Caki2 (cell line): ENCODE data around the gene SRGAP1. TPM values are rescaled to one million over a fixed set of nuclear protein-coding genes. Genes with fewer than 3 reads are reported as not detected.

Experiments used
- DNase-seq: peaks from one replicate; pipeline ENCODE4 v3.0.0-alpha.2; 2015; ENCODE audit warnings: low read depth
- in situ Hi-C: cut with HindIII; loops from 2 replicates; pipeline ENCODE4 v1.10.0; 2016; ENCODE audit warnings: low sequenced_read_pairs, low pct_unique_long_range_greater_than_20kb, mixed read lengths
- total RNA-seq: library from RNA; depleted of rRNA; stranded (reverse); fragments of >200 nt; shearing (Covaris generic); gene quantifications from 2 replicates; pipeline ENCODE4 v1.2.3, GENCODE V29; 2014; ENCODE audit warnings: low replicate concordance

Gene SRGAP1
- total RNA-seq, 1 experiment from 2014 or later, result 30.0 TPM

DNA sequence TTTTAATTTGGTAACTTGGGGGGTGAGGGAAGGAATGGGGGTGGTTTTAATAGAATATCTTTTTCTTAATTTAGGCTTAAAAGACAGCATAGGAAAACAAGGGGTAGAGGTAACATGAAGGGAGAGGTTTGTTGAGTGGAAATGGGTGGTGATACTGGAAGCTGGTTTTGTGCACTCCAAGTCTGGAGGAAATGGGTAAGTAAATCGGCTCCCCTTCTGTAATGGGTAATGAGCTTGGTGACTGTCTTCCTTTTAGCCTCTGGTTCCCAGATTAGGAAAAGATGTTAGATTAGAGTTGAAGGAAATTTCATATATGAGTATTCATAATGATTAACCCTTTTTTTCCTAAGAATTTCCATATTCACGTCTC is 122.1 kb downstream of the SRGAP1 start:
- in situ Hi-C loops, result no loop called here
- DNase-seq, result no peak

DNA sequence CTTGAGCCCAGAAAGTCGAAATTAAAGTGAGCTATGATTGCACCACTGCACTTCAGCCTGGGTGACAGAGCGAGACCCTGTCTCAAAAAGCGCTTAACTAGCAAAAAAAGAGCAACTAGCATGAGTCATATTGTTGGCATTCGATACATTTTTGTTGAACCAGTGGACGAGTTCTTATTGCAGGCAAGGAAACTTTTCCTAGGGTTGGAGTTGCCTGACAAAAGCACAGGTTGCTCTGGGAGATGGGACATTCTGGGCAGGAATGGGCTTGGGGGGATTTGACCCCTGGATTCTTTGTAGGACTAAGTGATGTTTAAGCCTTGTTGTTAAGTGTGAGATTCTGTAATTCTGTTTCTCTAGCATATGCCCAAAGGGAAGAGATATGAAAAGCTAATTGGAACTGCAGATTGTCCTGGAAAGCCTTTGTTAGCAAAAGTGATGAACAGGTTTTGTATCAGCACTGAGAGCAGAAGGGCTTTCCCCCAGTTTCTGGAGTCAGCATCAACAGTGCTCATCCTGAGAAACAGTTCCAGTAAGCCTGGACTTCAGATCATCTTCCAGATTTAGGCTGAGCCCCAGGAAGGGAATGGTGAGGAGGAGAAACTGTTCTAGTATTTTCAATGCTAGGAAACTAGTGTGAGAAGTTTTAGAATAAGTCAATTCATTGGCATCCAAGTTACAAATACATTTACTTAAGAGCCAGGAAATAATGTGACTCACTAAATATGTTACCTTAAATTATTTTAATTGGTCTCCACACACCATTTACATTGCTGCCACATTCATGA is 123.1 kb downstream of the SRGAP1 start:
- DNase-seq, result peak; percentile 44
- in situ Hi-C loops, result no loop called here

DNA sequence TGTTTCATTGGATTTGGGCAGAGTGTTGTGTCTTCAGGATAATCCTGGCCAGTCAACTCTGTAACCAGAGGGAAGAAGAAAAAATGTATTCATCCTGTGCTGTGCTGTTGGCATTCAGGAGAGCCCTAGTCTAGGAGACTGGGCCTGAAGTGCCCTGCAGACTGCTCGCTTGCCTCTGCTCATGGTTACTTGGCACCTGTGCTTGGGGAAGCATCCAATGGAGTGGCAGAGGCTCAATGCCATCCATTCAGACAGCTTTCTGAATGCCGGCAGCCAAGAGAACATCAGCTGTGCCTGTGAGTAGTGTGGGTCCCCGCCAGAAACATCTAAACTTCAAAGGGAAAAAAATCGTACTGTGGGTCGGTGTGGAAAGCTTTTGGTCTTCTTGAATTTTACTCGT is 124.2 kb downstream of the SRGAP1 start:
- in situ Hi-C loops, result no loop called here
- no peak for DNase-seq

DNA sequence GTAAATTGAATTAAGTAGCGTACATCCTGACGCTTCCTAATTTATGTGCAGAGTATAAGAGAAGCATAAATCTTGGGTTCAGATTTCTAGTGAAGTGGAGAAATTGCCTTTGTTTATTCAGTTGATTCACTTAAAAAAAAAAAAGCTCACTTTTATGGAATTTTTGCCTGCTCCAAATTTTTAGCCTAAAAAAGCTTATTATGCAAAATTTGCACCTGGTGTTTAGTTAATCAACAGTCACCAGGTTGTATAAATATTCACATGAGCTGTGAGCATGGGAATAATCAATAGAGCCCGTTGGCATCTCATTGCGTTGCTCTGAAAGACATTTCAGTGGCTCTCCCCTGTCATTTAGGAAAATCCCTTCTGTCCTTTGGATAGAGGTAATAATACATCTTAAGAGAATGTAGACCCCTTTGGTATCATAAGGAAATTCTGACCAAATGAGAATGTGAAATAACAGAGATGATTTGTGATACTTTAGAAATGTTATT is 132.4 kb downstream of the SRGAP1 start:
- no peak for DNase-seq
- in situ Hi-C loops, result no loop called here

DNA sequence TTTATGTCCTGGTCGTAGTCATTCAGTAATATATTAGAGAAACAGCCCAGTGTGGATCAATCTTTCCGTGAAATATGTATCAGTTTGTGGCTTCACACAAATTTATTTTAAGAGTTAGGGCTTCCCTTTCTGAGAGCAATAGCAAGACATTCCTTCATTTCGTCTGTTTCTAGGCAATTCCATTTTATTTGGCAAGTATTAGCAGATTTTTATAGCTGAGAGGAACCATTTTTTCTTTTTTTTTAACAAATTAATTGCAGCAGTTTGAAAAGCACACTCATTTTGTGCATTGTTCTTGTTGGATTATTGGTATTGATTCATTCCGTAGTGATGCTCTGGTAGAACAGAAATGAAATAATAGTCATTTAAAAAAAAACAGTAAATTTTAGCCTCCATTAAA is 132.9 kb downstream of the SRGAP1 start:
- in situ Hi-C loops, result no loop called here
- DNase-seq, result no peak

DNA sequence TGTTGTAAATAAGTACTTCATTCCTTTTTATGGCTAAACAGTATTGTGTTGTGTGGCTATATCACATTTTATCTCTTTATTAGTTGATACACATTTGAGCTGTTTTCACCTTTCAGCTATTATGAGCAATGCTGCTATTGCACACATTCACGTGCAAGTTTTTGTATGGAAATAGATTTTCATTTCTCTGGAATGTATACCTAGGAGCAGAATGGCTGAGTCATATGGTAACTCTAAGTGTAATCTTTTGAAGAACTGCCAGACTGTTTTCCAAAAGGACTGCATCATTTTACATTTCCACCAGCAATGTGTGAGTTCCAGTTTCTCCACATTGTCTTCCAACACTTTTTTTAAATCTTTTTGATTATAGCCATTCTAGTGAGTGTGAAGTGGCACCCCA is 134.0 kb downstream of the SRGAP1 start:
- in situ Hi-C loops, result no loop called here
- peak; percentile 56 for DNase-seq

DNA sequence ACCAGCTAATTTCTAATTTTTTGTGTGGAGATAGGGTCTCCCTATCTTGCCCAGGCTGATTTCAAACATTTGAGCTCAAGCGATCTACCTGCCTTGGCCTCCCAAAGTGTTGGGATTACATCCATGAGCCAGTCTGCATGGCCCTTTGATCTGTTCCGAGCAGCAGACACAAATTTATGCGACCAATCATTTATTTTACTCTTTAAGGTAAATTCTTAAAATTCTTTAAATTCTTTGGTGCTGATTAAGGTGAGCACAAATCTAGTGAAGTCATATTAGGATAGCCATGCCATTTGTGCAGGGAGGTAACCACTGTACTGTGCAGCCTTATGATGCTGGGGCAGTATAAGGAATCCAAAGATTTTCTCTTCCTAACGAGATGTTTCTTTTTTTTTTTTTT is 135.7 kb downstream of the SRGAP1 start:
- DNase-seq, result peak; percentile 56
- in situ Hi-C loops, result no loop called here

DNA sequence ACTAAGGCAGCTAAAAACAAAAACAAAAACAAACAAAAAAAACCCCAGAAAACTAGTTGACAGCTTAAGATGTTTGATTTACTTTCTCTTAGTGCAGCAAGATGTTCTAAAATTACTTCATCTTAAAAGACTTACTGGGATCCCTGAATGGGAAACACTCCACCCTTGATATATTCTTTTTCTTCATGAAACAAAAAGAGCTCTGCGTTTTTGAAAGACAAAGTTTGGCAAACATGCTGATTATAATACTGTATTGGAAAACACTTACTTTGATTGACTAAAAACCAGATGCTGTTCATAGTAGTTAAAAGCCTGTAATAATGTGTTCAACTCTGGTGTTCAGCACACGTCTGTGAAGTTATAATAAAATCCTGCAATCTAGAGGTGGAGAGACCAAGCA is 136.8 kb downstream of the SRGAP1 start:
- in situ Hi-C loops, result no loop called here
- DNase-seq, result no peak

DNA sequence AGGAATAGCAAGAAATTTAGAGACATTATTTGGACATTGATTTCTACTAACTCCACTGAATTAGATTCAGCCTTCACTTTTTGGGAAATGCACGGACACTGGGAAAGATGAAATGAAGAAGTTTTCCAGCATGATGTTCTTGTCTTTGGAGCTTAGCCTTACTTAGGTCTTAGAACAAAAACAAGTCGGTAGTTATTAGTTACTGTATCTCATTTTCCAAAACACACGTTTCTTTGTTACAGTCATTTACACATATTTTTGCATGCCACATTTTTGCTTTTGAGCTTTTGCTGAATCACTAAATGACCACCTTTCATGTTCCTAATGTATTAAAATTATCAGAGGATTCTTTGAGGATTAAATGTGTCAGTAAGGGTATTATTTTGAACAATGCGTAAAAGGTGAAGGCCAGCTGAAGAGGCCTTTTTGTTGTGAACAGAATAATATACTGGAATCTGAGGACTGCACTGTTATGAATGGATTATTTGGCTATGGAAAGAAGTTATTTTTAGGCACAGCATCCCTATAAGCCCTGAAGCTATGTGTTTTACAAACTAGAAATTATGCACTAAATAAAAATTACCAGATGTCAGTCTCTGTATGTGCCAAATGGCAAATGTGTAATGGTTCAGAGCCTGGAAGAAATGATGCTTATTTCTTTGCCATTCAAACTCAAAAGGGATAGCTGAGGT is 138.2 kb downstream of the SRGAP1 start:
- in situ Hi-C loops, result no loop called here
- DNase-seq, result no peak

DNA sequence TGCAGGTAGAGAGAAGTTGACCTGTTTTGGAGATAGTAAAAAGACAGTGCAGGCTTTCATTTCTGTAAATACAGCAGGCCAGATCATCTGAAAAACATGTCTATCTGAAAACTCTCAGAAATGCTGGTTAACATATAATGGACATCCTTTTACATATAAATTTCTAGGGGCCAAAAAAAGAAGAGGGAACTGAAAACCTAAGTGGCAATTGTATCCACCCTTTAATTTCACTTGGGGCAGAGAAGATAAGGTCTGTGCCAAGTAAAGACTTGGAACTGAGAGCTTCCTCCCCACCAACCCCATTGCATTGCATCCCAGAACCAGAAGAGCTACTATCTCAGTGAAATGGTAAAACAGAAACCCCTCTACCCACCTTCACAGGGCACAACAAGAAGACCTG is 141.0 kb downstream of the SRGAP1 start:
- in situ Hi-C loops, result no loop called here
- DNase-seq, result no peak

DNA sequence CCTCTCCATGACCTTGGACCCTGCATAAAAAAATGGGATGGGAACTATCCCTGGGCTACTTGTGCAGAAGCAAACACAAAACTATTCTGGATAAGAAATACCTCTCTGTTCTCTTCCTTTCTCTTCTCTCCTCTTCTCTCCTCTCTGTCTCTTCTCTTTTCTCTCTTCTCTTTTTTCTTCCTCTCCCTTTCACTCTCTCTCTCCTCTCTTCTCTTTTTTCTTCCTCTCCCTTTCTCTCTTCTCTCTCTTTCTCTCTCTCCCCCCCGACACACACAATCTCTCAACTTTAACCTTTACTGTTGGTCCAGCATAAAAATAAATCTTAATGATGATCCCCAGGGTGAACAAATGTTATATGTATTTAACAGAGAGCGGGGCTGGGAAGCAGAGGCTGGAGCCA is 141.4 kb downstream of the SRGAP1 start:
- no peak for DNase-seq
- in situ Hi-C loops, result no loop called here

DNA sequence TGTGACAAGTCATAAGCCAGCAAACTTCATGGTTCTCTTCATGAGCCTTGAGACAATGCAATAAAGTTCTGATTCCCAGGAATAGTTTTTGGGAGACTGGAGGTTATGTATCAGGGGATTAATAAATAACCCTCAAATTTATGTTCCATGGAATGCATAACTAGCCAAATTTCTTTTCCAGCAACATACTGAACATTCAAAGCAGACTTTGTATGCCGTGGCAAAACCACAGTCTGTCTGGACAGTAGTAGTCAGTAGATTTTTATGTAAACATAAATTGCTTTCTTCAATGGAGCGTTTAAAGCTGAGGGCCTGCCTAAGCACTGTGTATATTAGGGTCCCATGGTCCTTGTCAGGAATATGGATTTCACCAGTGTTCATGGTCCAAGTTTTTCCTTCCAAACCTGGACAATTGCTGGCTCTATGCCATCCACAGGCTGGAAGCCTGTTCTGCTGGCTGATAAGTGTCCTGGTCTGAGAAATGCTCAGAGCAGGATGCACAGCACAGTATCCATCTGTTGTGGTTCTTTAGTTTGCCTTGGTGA is 144.9 kb downstream of the SRGAP1 start:
- DNase-seq, result peak; percentile 96
- in situ Hi-C loops, result no loop called here

DNA sequence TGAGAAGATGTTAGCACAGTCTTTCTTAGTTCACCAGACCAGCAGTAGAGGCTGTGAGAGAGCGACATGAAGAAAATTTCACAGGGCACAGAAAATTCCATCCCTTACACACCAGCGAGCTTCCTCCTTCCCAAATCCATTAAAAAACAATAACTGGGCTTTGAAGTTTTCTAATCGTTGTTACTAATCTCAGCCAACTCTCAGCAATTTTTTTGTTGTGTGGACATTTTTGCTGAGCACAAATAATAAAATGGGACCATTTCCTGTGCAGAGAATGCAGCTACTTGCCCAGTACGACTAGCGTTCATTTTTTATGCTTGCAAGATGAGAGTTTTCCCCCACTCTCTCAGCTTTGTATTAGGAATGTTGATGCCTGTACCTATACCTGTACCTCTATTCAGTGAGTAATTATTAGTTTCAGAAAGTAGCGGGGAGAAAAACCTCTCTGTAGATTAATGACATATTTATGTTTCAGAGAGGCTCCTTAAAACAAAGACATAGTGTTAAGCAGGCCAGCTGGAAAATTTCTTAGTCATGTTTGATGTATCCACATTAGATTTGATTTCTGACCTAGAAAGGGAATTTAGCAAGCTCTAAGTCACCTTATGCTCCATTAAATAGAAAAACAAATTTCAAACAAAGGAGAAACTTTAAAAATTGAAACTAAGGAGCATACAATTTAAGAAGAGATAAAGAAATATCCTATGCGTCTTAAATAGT is 146.5 kb downstream of the SRGAP1 start:
- in situ Hi-C loops, result no loop called here
- DNase-seq, result peak; percentile 77

DNA sequence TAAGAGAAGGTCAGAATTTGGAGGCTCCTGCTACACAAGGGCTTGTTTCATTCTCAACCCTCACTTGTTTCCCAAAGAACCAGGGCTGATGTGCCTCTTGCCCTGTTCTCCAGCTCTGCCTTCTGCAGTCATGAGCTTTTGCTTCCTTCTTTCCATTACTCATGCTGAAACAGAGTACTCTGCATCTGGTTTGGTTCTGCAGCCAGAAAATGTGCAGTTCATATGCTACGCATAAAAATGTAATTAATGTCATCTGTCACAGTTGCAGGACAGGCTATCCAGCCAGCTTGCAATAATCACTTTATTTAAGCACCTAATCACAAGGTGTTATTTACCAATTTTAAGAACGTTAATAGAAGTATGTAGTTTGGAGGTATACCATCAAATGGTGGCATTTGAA is 150.2 kb downstream of the SRGAP1 start:
- in situ Hi-C loops, result no loop called here
- no peak for DNase-seq

DNA sequence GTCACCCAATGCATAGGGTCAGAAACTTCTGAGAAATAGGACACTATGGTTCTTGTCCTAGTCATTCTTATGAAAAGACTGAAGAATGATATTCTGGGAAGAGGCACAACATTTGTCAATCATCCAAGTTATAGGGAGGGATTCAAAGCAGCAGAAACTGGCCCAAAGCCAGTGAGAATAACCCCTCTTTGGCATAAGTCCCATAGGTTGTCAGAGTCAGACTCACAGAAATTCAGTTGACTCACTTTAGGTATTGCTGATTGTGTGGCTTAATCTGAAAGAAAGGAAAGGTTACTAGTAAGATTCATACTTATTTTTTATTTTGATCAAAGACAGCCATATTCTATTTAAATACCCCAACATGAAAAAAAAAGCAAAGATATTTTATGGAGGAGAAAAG is 151.0 kb downstream of the SRGAP1 start:
- no peak for DNase-seq
- in situ Hi-C loops, result no loop called here

DNA sequence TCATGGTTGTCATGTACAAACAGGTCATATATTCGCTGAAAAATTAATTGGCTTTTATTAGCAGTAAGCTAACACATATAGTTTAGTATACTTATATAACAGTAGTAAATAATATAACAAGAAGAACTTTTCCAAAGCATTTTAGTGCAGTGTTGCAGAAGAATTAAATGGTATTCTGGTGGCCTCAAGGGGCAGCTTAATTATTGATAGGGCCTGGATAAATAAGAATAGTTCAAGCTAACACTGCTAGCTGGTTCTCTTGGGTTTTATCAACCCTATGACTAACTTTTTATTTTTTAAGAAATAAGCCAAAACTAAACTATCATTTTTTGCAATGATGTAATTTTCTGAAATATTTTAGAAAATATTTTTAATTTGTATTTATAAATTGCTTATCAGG is 152.1 kb downstream of the SRGAP1 start:
- in situ Hi-C loops, result no loop called here

DNA sequence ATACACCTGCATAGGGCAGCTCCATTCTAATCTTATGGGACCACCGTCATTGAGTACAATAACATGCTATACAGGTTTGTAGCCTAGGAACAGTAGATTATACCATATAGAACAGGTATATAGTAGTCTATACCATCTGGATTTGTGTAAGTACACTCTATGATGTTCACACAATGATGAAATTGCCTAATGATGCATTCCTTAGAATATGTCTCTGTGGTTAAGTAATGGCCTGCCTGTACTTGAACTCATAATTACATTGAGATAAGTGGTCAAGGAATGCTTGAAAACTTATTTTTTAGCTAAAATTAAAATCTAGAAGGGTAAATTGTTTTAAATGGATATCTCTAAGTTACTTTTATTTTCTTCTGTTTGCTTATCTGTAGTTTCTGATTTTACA is 152.7 kb downstream of the SRGAP1 start:
- in situ Hi-C loops, result no loop called here
- DNase-seq, result no peak

More for the DNA sequence above, 152.1 kb downstream of the SRGAP1 start:
- no peak for DNase-seq

DNA sequence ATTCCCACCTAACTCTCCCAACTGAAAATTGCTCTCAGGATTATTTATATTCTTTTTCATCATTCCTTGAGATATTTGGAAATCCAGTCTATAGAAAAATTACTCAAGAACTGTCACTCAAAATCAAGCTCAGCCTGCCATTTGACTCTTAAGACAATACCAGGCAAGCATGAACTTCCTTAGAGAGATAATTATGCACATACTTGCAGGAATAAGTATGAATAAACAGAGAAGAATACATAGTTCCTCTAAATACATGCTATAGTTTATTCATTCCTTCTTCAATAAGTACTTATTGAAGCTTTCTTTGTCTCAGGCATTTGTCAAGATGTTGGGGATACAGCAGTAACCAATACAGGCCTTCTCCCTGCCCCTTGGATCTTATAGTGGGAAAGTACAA is 154.1 kb downstream of the SRGAP1 start:
- DNase-seq, result no peak
- in situ Hi-C loops, result no loop called here

DNA sequence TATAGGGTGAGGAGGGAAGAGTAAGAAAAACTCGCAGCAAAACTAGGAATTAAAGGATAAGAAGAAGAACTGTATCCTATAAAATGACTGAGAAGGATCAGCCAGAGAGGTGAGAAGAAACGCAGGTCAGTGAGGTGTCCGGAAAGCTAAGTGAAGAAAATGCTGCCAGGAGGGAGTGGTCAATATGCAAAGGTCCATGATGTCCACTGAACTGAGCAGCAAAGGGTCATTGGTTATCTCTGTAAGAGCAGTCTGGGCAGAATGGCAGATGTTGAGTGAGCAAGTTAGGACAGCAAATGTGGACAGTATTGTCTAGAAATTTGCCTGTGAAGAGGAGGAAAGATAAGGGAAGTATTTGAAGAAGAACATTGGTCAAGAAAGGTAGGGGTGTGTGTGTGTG is 155.4 kb downstream of the SRGAP1 start:
- DNase-seq, result peak; percentile 67
- in situ Hi-C loops, result no loop called here
